Neural cell (in vitro differentiated cells): Measurements from ENCODE around the gene SLC39A2. TPM values are rescaled to one million over a fixed set of nuclear protein-coding genes. Genes with fewer than 3 reads are reported as not detected.

Source experiments
- H2AFZ ChIP-seq: fragments of 200-600, 300-800 bp; sonication (generic), shearing (Covaris generic); 2 replicates; pipeline ENCODE4 v1.6.0; 2014; ENCODE audit warnings: low read depth, mild to moderate bottlenecking, antibody characterized with exemption, low read length, moderate library complexity
- H3F3A ChIP-seq: fragments of 200-600 bp; shearing (Covaris generic); 2 replicates; pipeline ENCODE4 v1.6.1; 2016; ENCODE audit warnings: mild to moderate bottlenecking, moderate library complexity, mixed read lengths, antibody characterized with exemption, low read length; ENCODE audit not compliant: insufficient read depth, poor library complexity, severe bottlenecking
- H3K27ac ChIP-seq: fragments of 200-600, 300-800 bp; sonication (generic), shearing (Covaris generic); 2 replicates; pipeline ENCODE4 v1.5.1; 2014; ENCODE audit warnings: mild to moderate bottlenecking, low read length, moderate library complexity
- H3K27me3 ChIP-seq: fragments of 300-800, 200-600 bp; sonication (generic), shearing (Covaris generic); 2 replicates; pipeline ENCODE4 v1.6.0; 2014; ENCODE audit warnings: mild to moderate bottlenecking, low read depth, low read length, moderate library complexity; ENCODE audit not compliant: insufficient read depth
- H3K36me3 ChIP-seq: fragments of 300-800, 200-600 bp; sonication (generic), shearing (Covaris generic); 2 replicates; pipeline ENCODE4 v1.5.1; 2014; ENCODE audit warnings: mild to moderate bottlenecking, antibody characterized with exemption, low read length, moderate library complexity; ENCODE audit not compliant: insufficient read depth
- H3K4me2 ChIP-seq: fragments of 300-800, 200-600 bp; sonication (generic), shearing (Covaris generic); 2 replicates; pipeline ENCODE4 v1.6.0; 2014; ENCODE audit warnings: mild to moderate bottlenecking, low read length
- H3K4me3 ChIP-seq: fragments of 300-800, 200-600 bp; sonication (generic), shearing (Covaris generic); 2 replicates; pipeline ENCODE4 v1.5.1; 2014; ENCODE audit warnings: mild to moderate bottlenecking, low read length, moderate library complexity
- H3K79me2 ChIP-seq: fragments of 200-600 bp; shearing (Covaris generic); replicated peaks from 2 replicates; pipeline ENCODE4 v1.6.0; 2014; ENCODE audit warnings: mild to moderate bottlenecking, low read length, moderate library complexity; ENCODE audit not compliant: insufficient read depth
- H3K9ac ChIP-seq: fragments of 300-800, 200-600 bp; sonication (generic), shearing (Covaris generic); 2 replicates; pipeline ENCODE4 v1.6.1; 2016; ENCODE audit warnings: mild to moderate bottlenecking, low read length, mixed read lengths
- H3K9me2 ChIP-seq: fragments of 200-600 bp; shearing (Covaris generic); 2 replicates; pipeline ENCODE4 v1.6.1; 2016; ENCODE audit warnings: mild to moderate bottlenecking, low read length, mixed read lengths; ENCODE audit not compliant: insufficient read depth
- H3K9me3 ChIP-seq: fragments of 200-600, 300-800 bp; sonication (generic), shearing (Covaris generic); 2 replicates; pipeline ENCODE4 v1.6.1; 2016; ENCODE audit warnings: mild to moderate bottlenecking, mixed run types, low read length, moderate library complexity, mixed read lengths
- H4K20me1 ChIP-seq: fragments of 200-600 bp; shearing (Covaris generic); 2 replicates; pipeline ENCODE4 v1.6.1; 2016; ENCODE audit warnings: mild to moderate bottlenecking, mixed run types; ENCODE audit not compliant: insufficient read depth
- EP300 ChIP-seq: fragments of 450-650 bp; conservative IDR thresholded peaks from 2 replicates; pipeline ENCODE4 v1.6.1; 2014; ENCODE audit warnings: antibody characterized with exemption, mild to moderate bottlenecking, moderate library complexity; ENCODE audit not compliant: poor library complexity, severe bottlenecking
- EZH2 ChIP-seq: fragments of 200-600, 300-800 bp; shearing (Covaris generic), sonication (generic); IDR thresholded peaks from 2 replicates; pipeline ENCODE4 v1.6.1; 2014; ENCODE audit warnings: antibody characterized with exemption, low read length, borderline replicate concordance, mild to moderate bottlenecking; ENCODE audit not compliant: insufficient read depth, poor library complexity, severe bottlenecking
- MXI1 ChIP-seq: fragments of 450-650 bp; conservative IDR thresholded peaks from 2 replicates; pipeline ENCODE4 v1.6.1; 2014; ENCODE audit warnings: antibody characterized with exemption, mild to moderate bottlenecking; ENCODE audit not compliant: poor library complexity, severe bottlenecking
- POLR2AphosphoS5 ChIP-seq: IDR thresholded peaks from 2 replicates; pipeline ENCODE4 v1.6.1; 2012
- RAD21 ChIP-seq: fragments of 450-650 bp; conservative IDR thresholded peaks from 2 replicates; pipeline ENCODE4 v1.6.1; 2014; ENCODE audit warnings: antibody characterized with exemption, mild to moderate bottlenecking, moderate library complexity
- SMC3 ChIP-seq: fragments of 450-650 bp; conservative IDR thresholded peaks from 2 replicates; pipeline ENCODE4 v1.6.1; 2014; ENCODE audit warnings: antibody characterized with exemption, mild to moderate bottlenecking, moderate library complexity; ENCODE audit not compliant: poor library complexity
- TAF1 ChIP-seq: IDR thresholded peaks from 2 replicates; pipeline ENCODE4 v1.6.1; 2012; ENCODE audit warnings: low read depth
- polyA plus RNA-seq: library from polyadenylated mRNA; depleted of rRNA; stranded (reverse); fragments of >200 nt; gene quantifications from 2 replicates; pipeline ENCODE4 v1.2.3, GENCODE V29; 2014
- TF ChIP-seq, protein P1 (sequence below): IDR thresholded peaks from 2 replicates; pipeline ENCODE4 v1.6.1; 2012; ENCODE audit warnings: borderline replicate concordance
- TF ChIP-seq, protein P2 (sequence below): fragments of 450-650 bp; IDR thresholded peaks from 2 replicates; pipeline ENCODE4 v1.5.1; 2014; ENCODE audit warnings: antibody characterized with exemption, mild to moderate bottlenecking, moderate library complexity; ENCODE audit not compliant: poor library complexity, severe bottlenecking

Gene SLC39A2
- polyA plus RNA-seq, 1 donor from 2014 or later = not detected

GRCh38 chr14:20978687-20979086 is 20.4 kb upstream of the SLC39A2 start:
- no peaks in the 10 kb centered on the region for H3F3A ChIP-seq
- H3K36me3 ChIP-seq = no peaks in the 10 kb centered on the region
- no peaks in the 10 kb centered on the region for H4K20me1 ChIP-seq
- no peak overlapping the region for H3K4me3 ChIP-seq
- H3K27ac ChIP-seq = no peak overlapping the region
- TF ChIP-seq POLR2AphosphoS5 (no peak), EP300 (no peak), SMC3 (no peak), MXI1 (no peak), TAF1 (no peak), RAD21 (no peak), EZH2 (no peak)
- TF ChIP-seq, protein P1, sequence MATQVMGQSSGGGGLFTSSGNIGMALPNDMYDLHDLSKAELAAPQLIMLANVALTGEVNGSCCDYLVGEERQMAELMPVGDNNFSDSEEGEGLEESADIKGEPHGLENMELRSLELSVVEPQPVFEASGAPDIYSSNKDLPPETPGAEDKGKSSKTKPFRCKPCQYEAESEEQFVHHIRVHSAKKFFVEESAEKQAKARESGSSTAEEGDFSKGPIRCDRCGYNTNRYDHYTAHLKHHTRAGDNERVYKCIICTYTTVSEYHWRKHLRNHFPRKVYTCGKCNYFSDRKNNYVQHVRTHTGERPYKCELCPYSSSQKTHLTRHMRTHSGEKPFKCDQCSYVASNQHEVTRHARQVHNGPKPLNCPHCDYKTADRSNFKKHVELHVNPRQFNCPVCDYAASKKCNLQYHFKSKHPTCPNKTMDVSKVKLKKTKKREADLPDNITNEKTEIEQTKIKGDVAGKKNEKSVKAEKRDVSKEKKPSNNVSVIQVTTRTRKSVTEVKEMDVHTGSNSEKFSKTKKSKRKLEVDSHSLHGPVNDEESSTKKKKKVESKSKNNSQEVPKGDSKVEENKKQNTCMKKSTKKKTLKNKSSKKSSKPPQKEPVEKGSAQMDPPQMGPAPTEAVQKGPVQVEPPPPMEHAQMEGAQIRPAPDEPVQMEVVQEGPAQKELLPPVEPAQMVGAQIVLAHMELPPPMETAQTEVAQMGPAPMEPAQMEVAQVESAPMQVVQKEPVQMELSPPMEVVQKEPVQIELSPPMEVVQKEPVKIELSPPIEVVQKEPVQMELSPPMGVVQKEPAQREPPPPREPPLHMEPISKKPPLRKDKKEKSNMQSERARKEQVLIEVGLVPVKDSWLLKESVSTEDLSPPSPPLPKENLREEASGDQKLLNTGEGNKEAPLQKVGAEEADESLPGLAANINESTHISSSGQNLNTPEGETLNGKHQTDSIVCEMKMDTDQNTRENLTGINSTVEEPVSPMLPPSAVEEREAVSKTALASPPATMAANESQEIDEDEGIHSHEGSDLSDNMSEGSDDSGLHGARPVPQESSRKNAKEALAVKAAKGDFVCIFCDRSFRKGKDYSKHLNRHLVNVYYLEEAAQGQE = no peak
- TF ChIP-seq, protein P2, sequence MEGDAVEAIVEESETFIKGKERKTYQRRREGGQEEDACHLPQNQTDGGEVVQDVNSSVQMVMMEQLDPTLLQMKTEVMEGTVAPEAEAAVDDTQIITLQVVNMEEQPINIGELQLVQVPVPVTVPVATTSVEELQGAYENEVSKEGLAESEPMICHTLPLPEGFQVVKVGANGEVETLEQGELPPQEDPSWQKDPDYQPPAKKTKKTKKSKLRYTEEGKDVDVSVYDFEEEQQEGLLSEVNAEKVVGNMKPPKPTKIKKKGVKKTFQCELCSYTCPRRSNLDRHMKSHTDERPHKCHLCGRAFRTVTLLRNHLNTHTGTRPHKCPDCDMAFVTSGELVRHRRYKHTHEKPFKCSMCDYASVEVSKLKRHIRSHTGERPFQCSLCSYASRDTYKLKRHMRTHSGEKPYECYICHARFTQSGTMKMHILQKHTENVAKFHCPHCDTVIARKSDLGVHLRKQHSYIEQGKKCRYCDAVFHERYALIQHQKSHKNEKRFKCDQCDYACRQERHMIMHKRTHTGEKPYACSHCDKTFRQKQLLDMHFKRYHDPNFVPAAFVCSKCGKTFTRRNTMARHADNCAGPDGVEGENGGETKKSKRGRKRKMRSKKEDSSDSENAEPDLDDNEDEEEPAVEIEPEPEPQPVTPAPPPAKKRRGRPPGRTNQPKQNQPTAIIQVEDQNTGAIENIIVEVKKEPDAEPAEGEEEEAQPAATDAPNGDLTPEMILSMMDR = no peak
- H3K9me3 ChIP-seq = no peaks in the 10 kb centered on the region
- H3K79me2 ChIP-seq = no peaks in the 10 kb centered on the region
- H3K9me2 ChIP-seq = no peaks in the 10 kb centered on the region
- no peaks in the 10 kb centered on the region for H3K27me3 ChIP-seq
- no peak overlapping the region for H2AFZ ChIP-seq
- no peak overlapping the region for H3K4me2 ChIP-seq
- no peak overlapping the region for H3K9ac ChIP-seq

DNA sequence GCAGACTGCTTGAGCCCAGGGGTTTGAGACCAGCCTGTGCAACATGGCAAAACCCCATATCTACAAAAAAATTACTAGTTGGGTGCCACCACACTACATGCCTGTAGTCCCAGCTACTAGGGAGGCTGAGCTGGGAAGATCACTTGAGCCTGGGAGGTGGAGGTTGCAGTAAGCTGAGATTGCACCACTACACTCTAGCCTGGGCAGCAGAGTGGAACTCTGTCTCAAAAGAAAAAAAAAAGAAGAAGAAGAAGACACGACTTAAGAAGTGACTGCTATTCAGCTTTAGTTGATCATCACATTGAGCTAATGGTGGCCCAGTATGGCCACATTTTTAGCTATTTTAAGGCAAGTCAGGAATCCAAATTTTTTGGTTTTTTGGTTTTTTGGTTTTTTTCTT is 18.2 kb upstream of the SLC39A2 start:
- Histone ChIP-seq H3K36me3 (no peaks in the 10 kb centered on the region), H4K20me1 (no peaks in the 10 kb centered on the region), H3K79me2 (no peaks in the 10 kb centered on the region), H3K27me3 (no peaks in the 10 kb centered on the region), H3F3A (no peaks in the 10 kb centered on the region), H3K9me3 (no peaks in the 10 kb centered on the region), H2AFZ (no peak overlapping the region), H3K9ac (no peak overlapping the region), H3K4me3 (no peak overlapping the region), H3K27ac (no peak overlapping the region), H3K9me2 (no peaks in the 10 kb centered on the region), H3K4me2 (no peak overlapping the region)
- TF ChIP-seq RAD21 (no peak), EP300 (no peak), MXI1 (no peak), TAF1 (no peak), POLR2AphosphoS5 (no peak), SMC3 (no peak), EZH2 (no peak)
- TF ChIP-seq, protein P1 = no peak
- TF ChIP-seq, protein P2 = no peak
